KMS-11 (cell line): Measurements from ENCODE around the gene PGM1.
"Not testable (repeated sequence)": the region's sequence is repeated elsewhere in the genome, so short reads cannot be mapped to it uniquely, and the experiment has no call there.

Experiments
- H2AFZ ChIP-seq: fragments of 200-600 bp; sonication (generic); 2 replicates; pipeline ENCODE4 v1.6.1; 2016; ENCODE audit warnings: antibody characterized with exemption, mixed run types, low read depth
- H3K27ac ChIP-seq: fragments of 200-600 bp; sonication (generic); 2 replicates; pipeline ENCODE4 v1.6.1; 2016; ENCODE audit warnings: mild to moderate bottlenecking, mixed run types
- H3K27me3 ChIP-seq: fragments of 200-600 bp; sonication (generic); 2 replicates; pipeline ENCODE4 v1.6.1; 2017; ENCODE audit warnings: mild to moderate bottlenecking, low read depth, mixed run types, moderate library complexity; ENCODE audit not compliant: insufficient read depth
- H3K36me3 ChIP-seq: fragments of 200-600 bp; sonication (generic); 2 replicates; pipeline ENCODE4 v1.6.1; 2017; ENCODE audit warnings: mild to moderate bottlenecking, mixed run types; ENCODE audit not compliant: insufficient read depth
- H3K4me1 ChIP-seq: fragments of 200-600 bp; sonication (generic); 2 replicates; pipeline ENCODE4 v1.6.1; 2016; ENCODE audit warnings: mild to moderate bottlenecking, low read depth, mixed run types; ENCODE audit not compliant: poor library complexity, severe bottlenecking
- H3K4me2 ChIP-seq: fragments of 200-600 bp; sonication (generic); 2 replicates; pipeline ENCODE4 v1.7.0; 2016; ENCODE audit warnings: mild to moderate bottlenecking, mixed run types
- H3K4me3 ChIP-seq: fragments of 200-600 bp; sonication (generic); IDR thresholded peaks from 2 replicates; pipeline ENCODE4 v1.6.1; 2017; ENCODE audit warnings: low read depth, low read length, mixed read lengths; ENCODE audit not compliant: insufficient read depth
- H3K79me2 ChIP-seq: fragments of 200-600 bp; sonication (generic); 2 replicates; pipeline ENCODE4 v1.6.1; 2016; ENCODE audit warnings: low read depth, mixed run types; ENCODE audit not compliant: insufficient read depth
- H3K9ac ChIP-seq: fragments of 200-600 bp; sonication (generic); 2 replicates; pipeline ENCODE4 v1.6.1; 2016; ENCODE audit warnings: mild to moderate bottlenecking, mixed run types
- H4K20me1 ChIP-seq: fragments of 200-600 bp; sonication (generic); 2 replicates; pipeline ENCODE4 v1.6.1; 2016; ENCODE audit warnings: mild to moderate bottlenecking, mixed run types; ENCODE audit not compliant: insufficient read depth
- CTCF ChIP-seq: fragments of 200-600 bp; sonication (generic); conservative IDR thresholded peaks from 2 replicates; pipeline ENCODE4 v1.6.1; 2017; ENCODE audit warnings: low read depth, mild to moderate bottlenecking, antibody characterized with exemption, low read length, moderate library complexity, mixed read lengths

PGM1 gene

GRCh38 chr1:63563745-63564144 is 29.5 kb upstream of the PGM1 start:
- H3K79me2 ChIP-seq = no peaks in the 10 kb centered on the region
- H3K4me1 ChIP-seq = peaks cover 8% of the 10 kb centered on the region
- no peak overlapping the region for H2AFZ ChIP-seq
- H3K36me3 ChIP-seq = no peaks in the 10 kb centered on the region
- no peak overlapping the region for H3K9ac ChIP-seq
- H3K27ac ChIP-seq = no peak overlapping the region
- H3K27me3 ChIP-seq = no peaks in the 10 kb centered on the region
- H3K4me3 ChIP-seq = no peak overlapping the region
- H3K4me2 ChIP-seq = no peak overlapping the region
- TF ChIP-seq CTCF = no peak
- H4K20me1 ChIP-seq = no peaks in the 10 kb centered on the region

DNA sequence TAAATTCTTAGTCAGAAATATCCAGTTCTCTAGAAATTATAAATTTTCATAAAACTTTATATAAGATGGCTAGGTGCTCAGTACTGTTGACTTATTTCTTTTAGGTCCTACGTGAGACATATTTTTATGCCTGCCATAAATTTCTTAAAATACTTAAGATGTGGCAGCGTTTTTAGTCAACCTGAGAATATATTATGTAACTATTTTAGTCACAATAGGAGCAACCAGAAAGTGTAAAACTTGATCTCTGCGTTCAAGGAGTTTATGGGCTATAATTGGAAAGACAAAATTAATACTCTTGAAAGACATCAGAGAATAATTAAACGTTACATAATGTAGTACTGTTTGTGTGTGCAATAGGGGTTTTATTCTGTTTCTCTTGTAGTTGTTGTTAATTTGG is 24.1 kb upstream of the PGM1 start:
- Histone ChIP-seq H3K4me3 (no peak overlapping the region), H2AFZ (no peak overlapping the region), H3K4me1 (no peaks in the 10 kb centered on the region), H3K4me2 (no peak overlapping the region), H4K20me1 (no peaks in the 10 kb centered on the region), H3K27me3 (no peaks in the 10 kb centered on the region), H3K9ac (no peak overlapping the region), H3K79me2 (no peaks in the 10 kb centered on the region), H3K27ac (no peak overlapping the region), H3K36me3 (no peaks in the 10 kb centered on the region)
- TF ChIP-seq CTCF = no peak

DNA sequence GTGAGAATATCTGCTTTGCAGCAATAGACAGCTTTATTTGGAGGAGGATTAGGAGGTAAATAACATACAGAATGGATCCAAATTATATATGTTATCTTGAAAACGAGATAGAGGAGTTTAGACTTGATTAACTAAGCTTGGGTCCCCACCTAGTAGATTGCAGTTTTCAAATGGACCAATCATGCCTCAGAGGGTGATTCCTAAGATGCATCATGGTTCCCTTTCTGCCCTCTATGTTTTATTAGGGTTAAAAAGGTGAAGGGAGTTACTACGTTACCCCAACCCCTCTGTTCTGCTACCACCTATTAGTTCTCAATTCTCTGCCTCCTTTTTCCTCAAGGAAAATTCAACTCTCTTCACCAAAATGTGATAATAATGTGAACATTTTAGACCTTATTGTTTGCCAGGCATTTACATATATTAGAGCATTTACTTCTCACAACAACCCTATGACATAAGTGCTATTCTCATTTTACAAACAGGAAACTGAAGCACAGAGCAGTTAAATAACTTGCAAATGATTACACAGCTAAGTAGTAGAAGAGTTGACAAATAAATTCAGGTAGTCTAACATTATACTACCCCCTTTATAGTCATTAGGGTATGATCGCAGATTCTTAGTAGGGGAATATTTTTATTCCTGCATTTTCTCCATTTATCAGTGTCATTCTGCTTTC is 23.4 kb upstream of the PGM1 start:
- no peaks in the 10 kb centered on the region for H3K36me3 ChIP-seq
- H3K27ac ChIP-seq = no peak overlapping the region
- H3K4me3 ChIP-seq = no peak overlapping the region
- no peak overlapping the region for H2AFZ ChIP-seq
- no peak overlapping the region for H3K4me2 ChIP-seq
- no peaks in the 10 kb centered on the region for H3K27me3 ChIP-seq
- H3K4me1 ChIP-seq = no peaks in the 10 kb centered on the region
- no peaks in the 10 kb centered on the region for H4K20me1 ChIP-seq
- no peak for TF ChIP-seq CTCF
- H3K9ac ChIP-seq = no peak overlapping the region
- H3K79me2 ChIP-seq = no peaks in the 10 kb centered on the region

GRCh38 chr1:63572686-63573085 is 20.5 kb upstream of the PGM1 start:
- H3K4me3 ChIP-seq, H3K9ac ChIP-seq, H3K79me2 ChIP-seq, H3K36me3 ChIP-seq, H3K4me2 ChIP-seq, H3K4me1 ChIP-seq, H3K27me3 ChIP-seq, H4K20me1 ChIP-seq, H3K27ac ChIP-seq, H2AFZ ChIP-seq: not testable (repeated sequence)

- H4K20me1 ChIP-seq, H3K4me2 ChIP-seq, H3K4me3 ChIP-seq, H3K27me3 ChIP-seq, H3K36me3 ChIP-seq, H3K79me2 ChIP-seq, H3K4me1 ChIP-seq, H3K27ac ChIP-seq, H2AFZ ChIP-seq, H3K9ac ChIP-seq: not testable (repeated sequence)
Measured at GRCh38 chr1:63574203-63574796, 18.9 kb upstream of the PGM1 start.
